ENCODE results near the gene DGCR2.

The DGCR2 gene

DNA sequence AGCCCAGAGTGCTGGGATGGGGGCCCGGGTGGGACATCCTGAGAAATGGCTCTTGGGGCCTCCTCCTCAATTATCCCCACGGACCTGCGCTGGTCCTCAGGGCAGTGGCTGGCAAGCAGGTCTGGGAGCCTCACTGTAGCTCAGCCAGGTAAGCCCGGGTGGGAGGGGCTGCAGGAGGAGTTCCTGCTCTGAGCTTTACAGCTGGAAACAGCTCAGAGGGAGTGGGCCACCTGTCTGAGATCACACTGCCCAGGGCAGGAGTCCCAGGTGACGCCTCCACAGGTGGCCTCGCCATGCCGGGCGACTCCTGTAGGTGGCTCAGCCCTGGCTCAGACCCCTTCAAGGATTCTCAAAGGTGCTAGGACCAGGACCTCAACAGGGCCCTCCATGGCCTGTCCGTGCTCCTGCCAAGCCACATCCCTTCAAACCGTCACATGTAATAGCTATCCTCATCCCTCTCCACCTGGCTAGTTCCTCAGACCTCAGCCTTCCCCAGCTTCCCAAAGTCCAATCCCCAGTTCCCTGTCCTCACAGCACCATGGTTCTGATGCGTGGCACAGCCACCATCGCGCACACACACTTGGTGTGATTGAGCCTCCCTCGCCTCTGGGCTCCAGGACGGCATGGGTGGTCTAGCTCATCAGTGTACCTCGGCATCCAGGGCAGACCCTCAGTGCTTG is 5.3 kb upstream of the DGCR2 start:
- no peak for DNase-seq (ENCODE audit: low read depth in 2 of 2)

DNA sequence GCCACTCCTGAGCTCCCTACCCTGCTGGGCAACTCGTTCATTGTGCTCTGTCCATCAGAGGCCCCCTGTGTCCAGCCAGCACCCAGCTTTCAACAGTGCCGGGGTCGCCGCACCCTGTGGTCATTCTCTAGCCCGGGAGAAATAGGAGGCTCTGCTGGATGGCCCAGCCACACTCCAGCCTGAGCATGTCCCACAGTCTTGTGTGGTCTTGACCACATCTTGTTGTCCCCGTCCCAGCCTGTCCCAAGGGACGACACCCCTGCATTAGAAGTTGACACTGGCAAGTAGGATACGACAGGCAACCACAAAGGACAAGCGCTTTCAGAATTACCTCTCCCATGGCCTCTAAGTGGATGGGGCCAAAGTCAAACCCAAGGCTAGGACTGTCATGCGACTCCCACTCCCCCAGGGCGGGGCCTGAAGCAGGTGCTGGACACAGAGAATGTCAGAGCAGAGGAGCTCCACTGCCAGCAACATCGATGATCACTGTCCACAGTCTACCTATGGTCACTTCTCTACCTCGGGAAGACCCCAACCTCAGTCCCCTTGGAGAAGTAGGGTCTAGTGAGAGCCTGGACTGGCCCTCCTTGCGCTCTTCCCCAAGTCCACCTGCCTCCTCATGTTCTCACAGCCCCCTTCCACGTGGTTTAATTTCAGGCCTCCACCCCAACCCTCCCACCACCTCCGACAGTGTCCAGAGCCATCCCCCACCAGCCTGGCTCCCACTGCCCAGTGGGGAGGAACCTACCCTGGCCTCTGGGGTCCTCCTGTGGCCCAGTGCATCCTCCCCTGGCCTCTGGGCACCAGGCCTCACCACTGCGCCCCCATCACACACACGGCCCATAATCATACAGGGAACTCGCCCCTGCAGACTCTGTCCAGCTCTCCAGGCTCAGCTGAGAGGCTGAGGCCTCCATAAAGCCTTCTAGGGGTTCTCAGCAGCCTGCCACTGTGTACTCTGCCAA is 4.4 kb upstream of the DGCR2 start:
- DNase-seq (ENCODE audit: low read depth in 2 of 2) = no peak

- DNase-seq (ENCODE audit: low read depth in 2 of 2) = no peak
These were observed 3.5 kb upstream of the DGCR2 start for GRCh38 chr22:19125474-19126308.

GRCh38 chr22:19125011-19125410 is 2.8 kb upstream of the DGCR2 start:
- no peak for DNase-seq (ENCODE audit: low read depth in 2 of 2)

GRCh38 chr22:19124377-19124776 is 2.2 kb upstream of the DGCR2 start:
- no peak for DNase-seq (ENCODE audit: low read depth in 2 of 2)

DNA sequence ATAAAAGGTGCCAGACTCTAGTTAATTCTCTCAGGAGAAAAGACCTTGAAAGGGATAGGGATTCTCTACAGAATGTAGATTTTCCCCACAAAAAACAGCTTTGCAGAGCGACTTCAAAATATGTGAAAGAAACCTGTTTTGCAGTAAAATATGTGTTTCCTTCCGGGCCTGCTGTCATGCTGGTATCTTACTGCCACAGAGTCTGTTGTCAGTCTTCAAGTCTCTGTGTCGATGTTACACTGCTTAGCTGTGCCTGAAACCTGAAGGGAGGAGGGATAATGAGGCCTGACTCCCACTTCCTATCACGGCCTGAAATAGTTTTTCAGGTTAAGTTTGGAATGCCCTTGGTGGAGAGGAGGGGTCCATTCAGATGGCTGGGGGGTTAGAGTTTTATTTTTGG is 1.7 kb upstream of the DGCR2 start:
- DNase-seq (ENCODE audit: low read depth in 2 of 2) = no peak

GRCh38 chr22:19122752-19123492 is 710 bp upstream of the DGCR2 start:
- no peak for DNase-seq (ENCODE audit: low read depth in 2 of 2)

GRCh38 chr22:19121631-19122142 is 525 bp downstream of the DGCR2 start:
- DNase-seq (ENCODE audit: low read depth in 2 of 2) = no peak

DNA sequence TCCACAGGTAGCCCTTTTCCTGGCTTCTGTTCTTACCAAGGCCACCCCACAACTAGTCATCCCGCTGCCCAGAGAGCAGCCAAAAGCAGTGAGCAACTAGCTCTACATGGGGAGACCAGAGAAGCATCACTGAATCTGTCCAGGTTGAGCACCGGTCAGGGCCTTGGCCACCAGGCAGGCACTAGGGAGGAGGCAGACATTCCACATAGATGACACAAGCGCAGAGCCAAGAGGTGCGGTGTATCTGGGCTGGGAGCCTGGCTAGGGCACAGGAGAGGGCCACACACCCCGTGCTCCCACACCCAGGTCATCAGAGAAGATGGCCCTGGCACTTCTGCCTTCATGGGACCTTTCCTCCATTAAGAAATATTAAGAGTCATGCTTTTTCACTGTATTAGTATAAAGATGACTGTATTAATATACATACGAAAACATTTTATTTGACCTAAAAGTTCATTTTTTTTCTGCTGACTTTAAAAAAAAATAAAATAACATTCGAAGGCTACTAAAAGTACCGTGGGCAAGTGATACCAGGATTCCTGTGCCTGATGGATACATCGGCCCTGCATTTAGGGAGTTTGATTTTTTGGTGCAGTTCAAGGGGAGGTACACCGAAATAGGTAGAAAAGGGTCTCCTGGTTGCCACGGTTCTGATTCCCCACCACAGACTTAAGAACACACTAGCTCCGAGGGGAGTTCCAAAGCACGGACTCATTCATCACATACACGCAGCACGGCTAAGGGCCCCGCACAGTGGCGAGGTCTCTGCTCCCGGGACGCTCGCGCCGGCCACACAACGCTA is 1.2 kb downstream of the DGCR2 start:
- DNase-seq (ENCODE audit: low read depth in 2 of 2) = no peak

DNA sequence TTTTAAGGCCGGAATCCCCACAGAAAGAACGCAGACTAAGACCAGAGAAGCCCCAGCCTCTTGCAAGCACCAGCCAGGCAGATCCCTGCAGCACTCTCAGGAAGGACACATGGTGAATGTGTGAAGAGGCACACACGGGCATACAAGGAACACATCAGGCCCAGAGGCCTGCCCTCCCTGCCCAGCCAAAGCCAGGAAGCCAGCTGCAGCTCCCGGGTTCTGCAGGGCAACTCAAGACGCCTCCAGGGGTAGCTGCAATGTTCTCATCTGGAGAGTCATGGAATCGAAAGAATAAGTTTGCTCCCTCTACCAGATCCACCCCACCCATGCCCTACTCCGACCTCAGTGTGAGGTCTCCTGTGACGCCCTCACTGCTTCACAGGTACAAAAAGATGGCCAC is 2.3 kb downstream of the DGCR2 start:
- no peak for DNase-seq (ENCODE audit: low read depth in 2 of 2)

DNA sequence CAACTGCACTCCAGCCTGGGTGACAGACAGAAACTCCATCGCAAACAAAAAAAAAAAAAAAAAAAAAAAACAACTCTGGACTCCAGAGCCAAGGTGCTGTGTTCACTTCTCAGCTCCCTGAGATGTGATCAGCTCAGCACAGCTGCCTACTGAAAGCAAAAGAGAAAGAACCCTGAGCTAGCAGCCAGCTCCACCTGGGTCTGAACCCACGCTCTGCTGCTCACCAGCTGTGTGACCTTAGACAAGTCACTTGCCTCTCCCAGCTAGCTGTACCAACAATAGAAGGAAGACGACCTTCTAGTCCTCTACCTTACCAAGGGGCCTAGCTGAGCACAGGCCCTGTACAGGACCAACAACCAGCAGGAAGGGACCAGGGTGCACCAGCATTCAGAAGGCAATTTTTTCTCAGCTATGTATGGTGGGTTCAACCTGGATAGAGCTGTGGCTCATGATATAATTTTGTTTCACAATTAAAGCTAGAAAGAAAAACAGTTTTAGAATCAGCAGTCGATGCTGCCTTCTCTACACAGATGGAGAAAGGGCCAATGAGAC is 3.8 kb downstream of the DGCR2 start:
- DNase-seq (ENCODE audit: low read depth in 2 of 2) = no peak

- no peak for DNase-seq (ENCODE audit: low read depth in 2 of 2)
These were observed 5.1 kb downstream of the DGCR2 start for GRCh38 chr22:19117111-19117512.

DNA sequence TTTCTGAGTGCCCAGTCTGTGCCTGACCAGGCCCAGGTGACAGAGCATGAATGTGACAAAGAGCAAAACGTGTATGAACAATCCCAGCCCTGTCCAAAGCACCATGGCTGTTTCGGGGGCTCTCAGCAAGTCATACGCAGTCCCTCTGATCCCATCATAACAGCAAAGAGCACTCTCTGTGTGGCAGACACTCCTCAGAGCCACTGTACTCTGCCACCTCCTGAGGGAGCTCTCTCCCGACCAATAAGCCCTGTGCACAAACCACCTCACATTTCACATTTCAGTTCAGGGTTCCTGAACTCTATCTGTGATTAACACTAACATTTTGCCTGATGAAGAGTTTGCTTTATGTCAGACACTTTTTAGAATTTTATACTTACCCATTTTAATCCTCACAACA is 6.6 kb downstream of the DGCR2 start:
- no peak for DNase-seq (ENCODE audit: low read depth in 2 of 2)

GRCh38 chr22:19114984-19115552 is 7.1 kb downstream of the DGCR2 start:
- DNase-seq (ENCODE audit: low read depth in 2 of 2) = no peak

DNA sequence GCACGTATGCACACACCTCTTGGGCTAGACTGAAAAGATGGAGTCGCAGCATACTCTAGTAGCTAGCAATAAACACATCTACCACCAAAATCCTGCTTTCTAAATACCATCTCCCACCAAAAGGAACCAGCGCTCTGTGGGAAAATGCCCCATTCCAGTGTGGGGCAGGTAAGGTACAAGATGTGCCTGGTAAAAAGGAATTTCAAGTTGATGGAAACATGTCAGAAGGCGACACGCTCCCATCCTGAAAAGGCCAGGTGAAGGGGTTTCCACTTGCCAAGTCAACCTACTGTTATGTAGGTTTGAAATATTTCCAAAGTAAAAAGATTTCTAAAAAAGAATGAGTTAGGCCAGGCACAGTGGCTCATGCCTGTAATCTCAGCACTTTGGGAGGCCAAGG is 8.8 kb downstream of the DGCR2 start:
- DNase-seq (ENCODE audit: low read depth in 2 of 2) = no peak

DNA sequence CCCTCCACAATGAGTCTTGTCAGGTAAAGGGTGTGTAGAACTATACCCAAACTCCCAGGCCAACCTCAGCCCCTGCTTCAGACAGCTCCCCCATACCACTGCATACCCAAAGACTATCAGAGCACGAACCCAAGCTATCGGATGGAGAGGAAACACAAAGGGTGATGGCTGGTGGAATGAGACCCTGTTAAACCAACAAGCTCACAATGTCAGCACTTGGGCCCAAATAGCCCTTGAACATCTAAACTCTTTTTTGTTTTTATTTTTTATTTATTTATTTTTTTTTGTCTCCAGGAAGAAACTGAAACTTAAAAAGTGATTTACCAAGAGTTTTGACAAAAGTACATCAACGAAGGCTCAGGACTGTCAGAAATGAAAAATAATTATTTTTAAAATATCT is 10.6 kb downstream of the DGCR2 start:
- no peak for DNase-seq (ENCODE audit: low read depth in 2 of 2)

GRCh38 chr22:19111140-19111539 is 11.1 kb downstream of the DGCR2 start:
- no peak for DNase-seq (ENCODE audit: low read depth in 2 of 2)

- DNase-seq (ENCODE audit: low read depth in 2 of 2) = no peak
These were observed 11.6 kb downstream of the DGCR2 start for GRCh38 chr22:19110646-19111045.

GRCh38 chr22:19110064-19110458 is 12.2 kb downstream of the DGCR2 start:
- DNase-seq (ENCODE audit: low read depth in 2 of 2) = no peak
